ENCODE results near the gene RNF32. TPM values are rescaled to one million over a fixed set of nuclear protein-coding genes. Genes with fewer than 3 reads are reported as not detected.
"Not testable (repeated sequence)": the region's sequence is repeated elsewhere in the genome, so short reads cannot be mapped to it uniquely, and the experiment has no call there.

Gene RNF32
- total RNA-seq, 1 experiment from 2014 or later, result 0.47 TPM

DNA sequence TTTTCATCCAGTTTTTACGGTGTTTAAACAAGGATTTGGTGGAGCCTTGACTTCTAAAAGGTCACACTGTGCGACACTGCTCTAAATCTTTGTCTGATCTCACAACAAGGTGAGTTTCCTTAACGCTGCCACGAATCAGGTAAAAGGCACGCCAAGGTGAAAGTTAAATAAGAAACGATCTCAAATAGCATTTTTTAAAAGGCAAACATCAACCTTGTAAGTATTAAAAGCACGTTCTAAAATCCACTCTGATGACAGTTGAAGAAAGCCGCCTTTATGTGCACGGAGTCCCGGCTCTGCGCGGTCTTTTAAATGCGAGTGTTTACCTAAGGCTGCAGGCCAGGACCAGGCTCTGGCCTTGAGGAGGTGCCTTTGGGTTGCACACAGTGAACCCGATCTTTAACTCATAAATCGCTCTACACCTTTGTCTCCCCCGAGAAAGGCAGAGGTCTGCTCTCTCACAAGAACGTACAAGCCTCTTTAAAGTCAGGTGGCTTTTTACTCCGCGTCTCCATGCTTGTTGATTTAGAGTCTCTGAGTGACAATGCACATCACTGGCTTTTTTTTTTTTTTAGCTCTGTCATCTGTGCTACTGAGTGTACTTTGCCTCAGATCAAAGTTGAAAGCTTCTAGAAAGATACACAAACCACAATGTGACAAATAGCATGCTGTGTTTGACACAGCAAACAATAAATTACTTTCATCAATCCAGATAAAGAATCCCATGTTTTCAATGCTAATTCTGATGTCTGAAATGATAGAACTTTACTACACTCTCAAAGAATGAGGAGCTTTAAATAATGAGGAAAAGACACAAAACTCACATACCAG is 25.9 kb upstream of the RNF32 start:
- DNase-seq (ENCODE audit: low read depth), result no peak

DNA sequence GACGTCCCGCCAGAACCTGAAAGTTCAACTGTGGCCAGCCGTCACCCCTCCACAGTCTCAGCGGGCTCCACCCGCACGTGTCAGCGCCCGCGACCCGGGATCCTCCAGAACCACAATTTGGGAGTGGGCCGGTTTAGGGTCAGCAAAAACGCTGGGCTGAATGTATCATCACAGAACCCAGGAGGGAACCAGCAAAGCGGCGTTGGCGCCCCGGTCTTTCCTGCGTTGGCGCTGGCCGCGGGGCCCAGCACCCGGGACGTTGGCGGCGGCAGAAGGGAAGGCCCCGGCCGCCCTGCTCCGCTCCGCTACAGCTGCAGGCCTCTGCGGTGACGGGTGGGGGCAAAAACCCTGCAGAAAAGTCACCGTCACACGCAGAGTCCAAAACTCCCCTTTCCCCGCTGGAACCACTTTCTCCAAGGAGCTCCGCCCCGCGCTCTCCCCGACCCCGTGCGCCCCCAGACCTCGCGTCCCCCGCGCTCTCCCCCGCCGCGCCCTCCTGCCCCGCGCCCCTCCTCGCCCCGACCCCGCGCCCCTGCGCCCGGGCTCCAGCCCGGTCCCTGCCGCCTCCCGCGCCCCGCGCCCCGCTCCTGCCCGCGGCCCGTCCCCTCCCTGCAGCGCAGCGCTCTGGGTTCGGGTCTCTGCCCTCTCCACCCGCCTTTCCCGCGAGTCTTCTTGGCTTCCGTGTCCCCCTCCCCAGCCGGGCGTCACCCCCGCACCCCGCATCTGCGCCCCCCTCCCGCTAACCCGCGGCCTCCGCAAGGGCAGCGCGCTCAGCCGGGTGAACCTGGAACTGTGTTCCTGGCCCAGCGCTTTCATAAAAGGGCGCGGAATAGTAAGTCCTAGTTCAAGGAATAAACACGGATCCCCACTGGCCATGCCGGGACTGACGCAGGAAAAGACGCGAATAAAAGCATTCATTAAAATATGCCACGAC is 24.0 kb upstream of the RNF32 start:
- DNase-seq (ENCODE audit: low read depth), result no peak

DNA sequence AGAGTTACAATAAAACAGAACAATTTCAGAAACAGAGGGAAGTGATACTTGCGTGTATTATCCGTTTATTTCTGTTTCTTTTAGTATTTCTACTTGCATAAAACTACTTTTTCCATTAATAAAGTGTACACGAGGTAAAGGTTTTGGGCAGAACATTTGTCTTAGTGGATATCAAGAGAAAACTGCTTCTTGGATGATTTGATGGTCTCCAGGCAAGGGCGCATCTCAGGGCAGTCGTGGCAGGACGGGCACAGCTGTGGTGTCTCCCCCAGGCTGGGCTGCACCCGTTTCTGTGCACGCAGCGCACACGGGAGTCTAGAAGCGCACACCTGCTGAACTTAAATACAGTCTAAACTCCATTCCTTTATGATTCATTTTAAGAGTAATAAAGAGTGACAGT is 23.4 kb upstream of the RNF32 start:
- no peak for DNase-seq (ENCODE audit: low read depth)

DNA sequence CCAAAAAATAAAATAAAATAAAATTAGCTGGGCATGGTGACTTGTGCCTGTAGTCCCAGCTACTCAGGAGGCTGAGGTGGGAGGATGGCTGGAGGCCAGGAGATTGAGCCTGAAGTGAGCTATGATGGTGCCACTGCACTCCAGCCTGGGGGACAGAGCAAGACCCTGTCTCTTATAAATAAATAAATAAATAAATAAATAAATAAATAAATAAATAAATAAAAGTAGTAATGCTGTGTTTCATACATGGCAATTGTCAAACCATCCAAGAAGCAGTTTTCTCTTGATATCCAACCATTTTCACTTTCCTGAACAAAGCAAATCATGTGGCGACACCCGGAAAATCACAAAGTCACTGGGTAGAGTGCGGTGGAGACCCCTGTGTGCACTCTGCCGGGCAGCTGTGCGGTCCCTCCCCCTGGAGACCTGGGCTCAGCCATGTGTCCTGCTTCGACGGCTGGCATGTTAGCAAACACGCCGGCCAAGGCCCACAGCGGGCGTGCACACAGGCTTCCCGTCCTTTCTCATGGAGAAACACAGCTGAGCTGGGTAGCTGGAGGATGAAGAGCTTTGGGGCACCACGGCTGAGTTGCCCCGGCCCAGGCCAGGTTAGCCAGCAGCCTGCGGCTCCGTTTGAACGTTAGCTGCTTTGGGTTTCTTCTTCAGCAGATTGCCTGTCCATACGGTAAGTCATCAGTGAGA is 22.3 kb upstream of the RNF32 start:
- DNase-seq (ENCODE audit: low read depth), result no peak

DNA sequence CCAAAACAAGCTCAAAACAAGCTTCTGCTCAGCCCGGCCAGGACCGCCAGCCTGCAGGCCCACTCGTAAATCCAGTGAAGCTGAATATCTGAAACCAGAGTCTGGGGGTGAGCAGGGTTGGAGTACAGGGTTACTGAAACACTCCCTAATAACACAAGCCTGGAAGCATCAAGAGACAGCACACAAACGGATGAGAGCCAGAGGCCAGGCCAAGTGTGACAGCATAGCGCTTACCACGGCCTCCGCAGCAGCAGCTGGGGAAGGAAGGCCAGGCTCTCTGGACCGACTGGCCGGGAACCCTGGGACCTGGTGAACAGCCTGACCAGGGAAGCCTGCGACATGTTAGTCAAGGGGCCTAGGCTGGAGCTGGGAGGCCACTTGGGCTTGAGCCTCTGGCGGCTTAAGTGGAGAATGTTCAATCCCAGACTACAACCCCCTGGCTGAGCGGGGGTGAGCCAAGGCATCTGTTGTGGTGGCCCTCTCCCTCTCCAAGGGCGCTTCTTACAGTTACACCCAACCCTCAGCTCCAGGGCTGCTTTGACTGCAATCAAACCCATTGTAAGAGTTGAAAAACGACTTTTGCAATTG is 21.7 kb upstream of the RNF32 start:
- DNase-seq (ENCODE audit: low read depth), result no peak

DNA sequence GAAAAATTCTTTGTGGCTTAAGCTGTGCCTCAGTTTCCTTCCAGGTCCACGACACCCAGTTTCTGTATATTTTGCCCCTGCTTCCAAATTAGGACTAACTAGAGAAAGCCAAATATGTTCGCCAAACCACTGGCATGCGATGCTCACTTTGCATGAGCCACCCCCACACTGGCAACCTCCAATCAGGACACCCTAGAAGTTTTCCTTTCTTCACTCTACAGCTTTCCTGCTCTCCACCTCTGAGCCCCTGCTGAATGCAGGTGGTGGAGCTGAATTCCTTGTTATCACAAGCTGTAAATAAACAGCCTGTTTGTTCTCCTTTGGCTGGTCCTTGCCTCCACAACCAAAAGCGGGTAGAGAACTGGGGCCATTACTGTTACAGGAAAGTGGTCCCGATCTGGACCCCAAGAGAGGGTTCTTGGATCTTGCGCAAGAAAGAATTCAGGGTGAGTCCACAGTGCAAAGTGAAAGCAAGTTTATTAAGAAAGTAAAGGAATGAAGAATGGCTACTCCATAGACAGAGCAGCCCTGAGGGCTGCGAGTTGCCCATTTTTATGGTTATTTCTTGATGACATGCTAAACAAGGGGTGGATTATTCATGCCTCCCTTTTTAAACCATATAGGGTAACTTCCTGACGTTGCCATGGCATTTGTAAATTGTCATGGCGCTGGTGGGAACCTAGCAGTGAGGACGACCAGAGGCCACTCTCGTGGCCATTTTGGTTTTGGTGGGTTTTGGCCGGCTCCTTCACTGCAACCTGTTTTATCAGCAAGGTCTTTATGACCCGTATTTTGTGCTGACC is 20.9 kb upstream of the RNF32 start:
- not testable (repeated sequence) for DNase-seq (ENCODE audit: low read depth)

DNA sequence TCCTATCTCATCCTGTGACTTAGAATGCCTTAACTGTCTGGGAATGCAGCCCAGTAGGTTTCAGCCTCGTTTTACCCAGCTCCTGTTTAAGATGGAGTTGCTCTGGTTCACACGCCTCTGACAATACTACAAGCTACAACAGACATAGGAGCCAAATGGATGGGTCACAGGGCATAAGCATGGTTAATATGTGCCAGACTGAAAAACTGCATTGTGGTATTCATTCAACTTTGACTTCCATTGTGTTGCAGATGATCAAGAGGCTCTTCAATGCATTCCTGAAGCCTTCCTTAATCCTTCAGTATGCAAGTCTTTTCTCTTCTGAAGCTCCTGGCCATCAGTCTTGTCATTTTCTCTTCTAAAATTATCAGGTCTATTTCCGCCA is 20.3 kb upstream of the RNF32 start:
- no peak for DNase-seq (ENCODE audit: low read depth)

DNA sequence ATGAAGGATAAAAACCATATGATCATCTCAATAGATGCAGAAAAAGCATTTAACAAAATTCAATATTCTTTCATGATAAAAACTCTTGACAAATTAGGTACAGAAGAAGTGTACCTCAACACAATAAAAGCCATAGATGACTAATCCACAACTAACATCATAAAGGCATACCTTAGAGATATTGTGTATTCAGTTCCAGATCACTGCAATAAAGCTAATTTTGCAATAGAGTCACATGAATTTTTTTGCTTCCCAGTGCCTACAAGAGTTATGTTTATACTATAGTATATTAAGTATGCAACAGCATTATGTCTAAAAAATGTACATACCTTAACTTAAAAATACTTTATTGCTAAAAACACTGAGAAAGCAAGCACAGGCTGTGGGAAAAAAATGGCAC is 18.9 kb upstream of the RNF32 start:
- DNase-seq (ENCODE audit: low read depth), result no peak

DNA sequence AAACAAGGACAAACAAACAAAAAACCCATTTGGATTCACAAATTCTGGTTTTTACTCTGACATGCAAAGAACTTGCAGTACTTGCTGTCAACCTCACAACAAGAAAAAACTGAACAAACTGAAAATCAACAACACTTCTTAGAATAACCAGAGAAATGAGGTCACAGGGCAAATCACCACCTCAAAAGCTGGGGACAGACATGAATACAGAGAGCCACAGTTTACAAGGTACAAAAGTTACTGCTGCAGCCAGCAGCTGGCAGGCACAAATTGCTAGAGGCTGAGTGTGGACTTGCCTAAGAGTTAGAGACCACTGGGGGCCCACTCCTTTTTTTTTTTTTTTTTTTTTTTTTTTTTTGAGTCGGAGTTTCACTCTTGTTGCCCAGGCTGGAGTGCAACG is 15.0 kb upstream of the RNF32 start:
- no peak for DNase-seq (ENCODE audit: low read depth)

DNA sequence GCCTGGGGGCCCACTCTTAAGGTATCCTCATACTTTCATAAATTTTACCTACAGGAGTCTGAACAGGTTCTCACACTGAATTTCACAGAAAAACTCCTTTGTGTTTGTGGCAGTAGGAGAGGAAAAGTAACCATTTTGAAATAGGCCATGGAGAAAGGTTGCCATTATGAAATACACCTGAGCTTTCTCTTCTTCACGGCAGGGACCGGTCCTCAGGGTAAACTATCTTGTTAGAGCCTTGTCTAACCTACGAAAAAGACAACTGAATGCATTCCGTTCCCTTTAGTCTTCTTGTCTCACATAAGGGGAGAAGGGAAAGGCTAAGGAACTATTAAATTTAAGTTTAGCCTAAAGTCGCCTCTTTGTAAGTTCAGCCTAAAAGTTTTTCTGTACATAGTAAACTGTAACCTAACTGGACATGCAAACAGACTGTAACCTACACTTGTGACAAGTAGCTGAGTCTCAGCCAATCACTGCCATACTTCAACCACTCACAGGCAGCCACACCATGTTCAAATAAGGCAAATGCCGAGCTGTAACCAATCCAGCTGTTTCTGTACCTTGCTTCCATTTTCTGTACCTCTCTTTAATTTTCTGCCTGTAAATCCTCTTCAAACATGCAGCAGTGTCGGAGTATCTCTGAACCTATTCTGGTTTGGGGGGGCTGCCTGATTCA is 14.2 kb upstream of the RNF32 start:
- DNase-seq (ENCODE audit: low read depth), result no peak

DNA sequence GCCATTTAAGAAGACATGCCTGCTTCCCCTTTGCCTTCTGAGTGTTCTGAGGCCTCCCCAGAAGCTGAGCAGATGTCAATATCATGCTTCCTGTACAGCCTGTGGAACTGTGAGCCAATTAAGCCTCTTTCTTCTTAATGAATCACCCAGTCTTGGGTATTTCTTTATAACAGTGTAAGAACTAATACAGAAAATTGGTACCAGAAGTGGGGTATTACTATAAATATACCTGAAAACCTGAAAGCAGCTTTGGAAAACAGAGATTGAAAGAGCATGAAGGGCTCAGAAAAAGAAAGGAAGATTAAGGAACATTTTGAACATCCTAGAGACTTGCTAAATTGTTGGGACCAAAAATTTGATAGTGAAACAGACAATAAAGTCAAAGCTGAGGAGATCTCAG is 12.0 kb upstream of the RNF32 start:
- no peak for DNase-seq (ENCODE audit: low read depth)

DNA sequence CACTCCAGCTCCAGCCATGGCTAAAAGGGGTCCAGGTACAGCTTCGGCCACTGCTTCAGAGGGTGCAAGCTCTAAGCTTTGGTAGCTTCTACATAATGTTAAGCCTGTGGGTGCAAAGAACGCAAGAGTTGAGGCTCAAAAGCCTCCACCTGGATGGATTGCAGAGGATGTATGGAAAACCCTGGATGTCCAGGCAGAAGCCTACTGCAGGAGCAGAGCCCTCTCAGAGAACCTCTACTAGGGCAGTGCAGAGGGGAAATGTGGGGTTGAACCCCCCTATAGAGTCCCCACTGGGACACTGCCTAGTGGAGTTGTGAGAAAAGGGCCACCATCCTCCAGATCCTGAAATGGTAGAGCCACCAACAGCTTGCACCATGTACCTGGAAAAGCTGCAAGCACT is 10.7 kb upstream of the RNF32 start:
- no peak for DNase-seq (ENCODE audit: low read depth)

DNA sequence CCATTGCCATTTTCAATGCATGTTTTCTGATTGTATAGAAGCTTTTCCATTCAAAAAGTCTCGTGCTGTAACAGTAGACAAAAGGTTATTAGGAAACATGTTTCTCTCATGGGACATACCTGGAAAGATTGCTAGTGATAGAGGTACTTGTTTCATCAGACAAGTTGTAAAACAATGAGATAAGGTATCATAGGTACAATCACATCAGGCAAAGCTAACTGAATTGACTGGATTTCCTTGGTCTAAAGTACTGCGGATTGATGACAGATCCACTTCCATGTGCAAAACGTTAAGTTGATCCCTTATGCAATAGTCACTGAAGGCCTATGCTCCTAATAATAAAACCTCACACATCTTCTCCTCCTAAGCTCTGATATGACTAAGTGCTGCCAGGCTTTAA is 6.5 kb upstream of the RNF32 start:
- no peak for DNase-seq (ENCODE audit: low read depth)

DNA sequence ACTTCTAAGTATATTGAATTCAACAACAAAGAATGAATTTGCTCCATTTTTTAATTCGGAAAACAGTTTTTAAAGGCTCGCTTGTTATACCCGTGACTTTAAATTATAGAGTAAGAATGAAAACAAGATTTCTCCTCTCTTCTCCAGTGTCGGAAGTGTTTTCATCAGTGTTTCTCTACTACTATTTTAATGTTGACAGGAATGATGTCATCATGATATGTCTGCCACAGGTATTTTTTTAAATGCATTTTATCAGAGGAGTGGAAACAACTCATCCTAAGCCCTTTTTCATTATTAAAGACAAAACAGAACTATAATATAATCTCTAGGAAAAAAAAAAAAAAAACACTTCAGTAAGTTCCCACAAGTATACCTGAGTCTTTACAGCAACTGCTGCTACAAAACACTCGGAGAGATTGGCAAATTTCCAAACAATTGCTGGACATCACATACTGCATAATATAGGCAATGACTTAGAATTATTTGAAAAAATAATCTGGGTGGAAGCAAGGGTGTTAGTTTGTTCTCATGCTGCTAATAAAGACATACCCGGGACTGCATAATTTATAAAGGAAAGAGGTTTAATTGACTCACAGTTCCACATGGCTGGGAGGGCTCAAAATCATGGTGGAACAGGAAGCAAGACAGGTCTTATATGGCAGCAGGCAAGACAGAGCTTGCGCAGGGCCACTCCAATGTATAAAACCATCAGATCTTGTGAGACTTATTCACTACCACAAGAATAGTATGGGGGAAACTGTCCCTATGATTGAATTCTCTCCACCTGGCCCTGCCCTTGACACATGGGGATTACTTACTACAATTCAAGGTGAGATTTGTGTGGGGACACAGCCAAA is 4.8 kb upstream of the RNF32 start:
- no peak for DNase-seq (ENCODE audit: low read depth)

DNA sequence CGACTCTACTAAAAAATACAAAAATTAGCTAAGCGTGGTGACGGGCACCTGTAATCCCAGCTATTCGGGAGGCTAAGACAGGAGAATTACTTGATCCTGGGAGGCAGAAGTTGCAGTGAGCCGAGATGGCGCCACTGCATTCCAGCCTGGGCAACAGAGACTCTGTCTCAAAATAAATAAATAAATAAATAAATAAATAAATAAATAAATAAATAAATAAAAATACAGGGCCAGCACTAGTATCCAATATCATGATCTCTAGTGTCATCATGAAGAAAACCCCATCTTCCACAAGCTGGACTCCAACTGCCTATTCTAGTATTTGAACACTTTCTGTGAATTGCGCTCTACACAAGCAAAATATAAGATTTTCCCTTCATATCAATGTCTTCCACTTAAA is 3.5 kb upstream of the RNF32 start:
- DNase-seq (ENCODE audit: low read depth), result not testable (repeated sequence)

DNA sequence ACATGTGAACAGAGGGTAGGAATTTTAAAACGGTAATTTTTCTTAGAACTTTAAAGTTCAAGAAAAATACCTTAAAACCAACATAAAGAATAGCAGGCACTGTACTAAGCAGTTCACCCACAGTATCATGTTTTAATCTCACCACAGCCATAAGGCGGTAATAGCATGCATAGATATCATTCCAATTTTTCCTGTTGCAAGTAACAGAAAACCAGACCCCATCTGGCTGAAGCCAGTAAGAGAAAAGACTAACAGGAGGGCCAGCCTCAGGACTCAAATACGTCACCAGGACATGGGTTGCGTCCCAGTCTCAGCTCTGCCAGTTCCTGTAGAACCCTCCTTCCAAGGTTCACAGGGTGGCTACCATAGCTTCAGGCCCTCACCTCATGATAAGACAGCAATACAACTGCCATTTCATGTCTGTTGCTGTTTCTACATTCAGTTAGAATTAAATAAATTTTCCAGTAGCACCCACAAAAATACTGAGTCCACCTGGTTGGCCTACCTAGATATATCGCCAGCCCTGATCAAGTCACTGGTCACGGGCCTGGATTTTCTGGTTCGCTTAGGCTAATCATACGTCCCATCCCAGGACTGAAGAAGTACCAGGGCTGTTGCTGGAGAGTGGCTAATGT is 2.0 kb upstream of the RNF32 start:
- DNase-seq (ENCODE audit: low read depth), result no peak

DNA sequence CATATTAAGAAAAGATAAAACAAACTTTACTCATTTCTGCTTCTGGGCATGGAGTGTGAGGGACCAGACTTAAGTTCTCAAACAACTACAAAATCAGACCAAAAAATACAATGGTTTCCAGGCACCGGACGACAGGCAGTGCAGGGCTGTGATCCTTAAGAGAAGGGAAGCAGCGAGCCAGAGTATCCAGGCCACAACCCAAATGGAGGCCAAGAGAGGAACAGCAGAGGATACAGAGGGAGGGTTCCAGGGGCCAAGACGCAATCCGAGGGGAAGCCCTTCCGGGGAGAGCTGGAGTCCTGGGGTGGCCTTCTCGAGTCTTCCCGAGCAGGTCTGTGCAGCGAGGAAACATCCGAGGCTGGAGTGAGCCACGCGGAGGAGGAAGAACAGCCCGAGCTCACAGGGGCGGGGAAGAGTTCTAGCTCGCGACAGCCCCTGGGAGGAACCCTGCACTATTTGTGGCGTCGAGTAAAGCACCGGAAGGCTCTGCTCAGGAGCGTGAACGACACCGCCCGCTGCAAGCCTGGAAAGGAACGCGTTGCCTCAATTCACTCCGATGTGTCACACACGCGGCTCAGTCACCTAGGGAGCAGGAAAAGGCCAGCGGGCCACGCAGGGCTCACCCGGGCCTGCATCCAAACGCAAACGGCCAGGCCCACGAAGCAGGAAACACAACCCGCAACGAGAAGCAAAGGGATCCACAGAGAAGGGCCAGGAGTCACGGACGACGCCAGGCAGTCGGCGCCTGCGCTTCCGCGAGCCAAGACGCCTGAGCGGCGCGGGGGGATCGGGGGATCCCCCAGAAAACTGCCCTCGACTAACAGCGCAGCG is 933 bp upstream of the RNF32 start:
- no peak for DNase-seq (ENCODE audit: low read depth)

DNA sequence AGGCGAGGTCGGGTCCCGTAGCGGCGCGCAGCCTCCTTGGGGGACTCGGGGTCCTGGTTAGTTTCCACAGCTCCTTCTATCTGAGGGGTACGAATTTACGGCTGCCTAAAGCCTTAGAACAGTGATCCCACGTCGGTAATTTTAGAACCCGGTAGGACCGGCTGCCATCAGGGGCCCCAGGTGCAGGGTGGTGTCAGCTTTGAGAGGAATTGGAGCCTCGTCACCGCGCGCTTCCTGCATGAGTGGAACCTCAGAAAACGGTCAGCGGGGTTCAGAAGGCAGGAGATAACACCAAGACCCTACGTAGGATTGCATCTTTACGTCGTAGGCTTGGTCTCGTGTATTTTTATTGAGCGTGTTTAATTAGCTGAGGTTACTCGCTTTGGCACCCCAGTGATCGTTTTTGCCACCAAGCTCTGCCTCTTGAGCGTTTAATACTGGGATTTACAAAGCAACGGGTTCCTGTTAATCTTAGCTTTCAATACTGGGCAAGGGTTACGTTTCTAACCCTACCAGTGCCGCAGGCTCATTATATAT is 443 bp downstream of the RNF32 start:
- DNase-seq (ENCODE audit: low read depth), result peak; percentile 19
